HL-60 (cell line): ENCODE measurements around the gene CNTRL.
"Not testable (repeated sequence)": the region's sequence is repeated elsewhere in the genome, so short reads cannot be mapped to it uniquely, and the experiment has no call there.

Experiments
- DNase-seq, 2 experiments: peaks; one replicate each; pipeline ENCODE4 v3.0.0-alpha.2; 2010 to 2020; ENCODE audit warnings: low read depth in 1 of 2, low spot score in 1 of 2
- H3K27ac ChIP-seq: fragments of 250-450 bp; sonication (Bioruptor Pico); replicated peaks from 2 replicates; pipeline ENCODE4 v1.5.1; 2020; ENCODE audit warnings: mild to moderate bottlenecking, moderate library complexity
- H3K27me3 ChIP-seq: fragments of 250-450 bp; sonication (Bioruptor Pico); 2 replicates; pipeline ENCODE4 v1.5.1; 2021; ENCODE audit warnings: mild to moderate bottlenecking, moderate library complexity; ENCODE audit not compliant: insufficient read depth, poor library complexity, severe bottlenecking
- H3K4me3 ChIP-seq: replicated peaks from 2 replicates; pipeline ENCODE4 v1.5.1; 2011; ENCODE audit warnings: mild to moderate bottlenecking, control low read depth, low read length; ENCODE audit not compliant: insufficient read depth
- GABPA ChIP-seq: IDR thresholded peaks from 2 replicates; pipeline ENCODE4 v1.6.1; 2012; ENCODE audit warnings: low read depth
- POLR2AphosphoS5 ChIP-seq: IDR thresholded peaks from 2 replicates; pipeline ENCODE4 v1.6.1; 2012; ENCODE audit warnings: low read depth
- SPI1 ChIP-seq: IDR thresholded peaks from 2 replicates; pipeline ENCODE4 v1.6.1; 2012; ENCODE audit warnings: low read depth, mild to moderate bottlenecking, borderline replicate concordance
- TF ChIP-seq, protein P1 (sequence below): IDR thresholded peaks from one replicate; pipeline ENCODE4 v1.5.1; 2011; ENCODE audit warnings: low read length, control low read depth, inconsistent platforms; ENCODE audit not compliant: insufficient read depth
- TF ChIP-seq, protein P2 (sequence below): IDR thresholded peaks from 2 replicates; pipeline ENCODE4 v1.6.1; 2012; ENCODE audit warnings: low read depth; ENCODE audit not compliant: insufficient replicate concordance

CNTRL gene

DNA sequence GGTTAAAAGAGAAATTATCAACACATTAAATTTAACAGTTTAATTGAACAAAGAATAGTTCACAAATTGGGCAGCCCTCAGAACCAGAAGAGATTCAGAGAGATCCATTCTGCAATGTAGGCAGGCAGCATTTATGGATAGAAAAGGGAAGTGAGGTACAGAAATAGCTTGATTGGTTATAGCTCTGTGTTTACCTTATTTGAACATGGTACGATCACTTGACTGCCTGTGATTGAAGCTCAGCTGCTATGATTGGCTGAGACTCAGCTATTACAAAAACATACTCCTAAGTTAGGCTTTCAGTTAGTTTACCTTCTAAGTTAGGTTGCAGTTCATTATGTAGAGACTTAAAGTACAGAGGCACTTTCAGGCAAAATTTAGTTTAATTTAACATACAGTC lies 7.3 kb downstream of the CNTRL start:
- TF ChIP-seq SPI1, result peak; percentile 72
- TF ChIP-seq, protein P1, sequence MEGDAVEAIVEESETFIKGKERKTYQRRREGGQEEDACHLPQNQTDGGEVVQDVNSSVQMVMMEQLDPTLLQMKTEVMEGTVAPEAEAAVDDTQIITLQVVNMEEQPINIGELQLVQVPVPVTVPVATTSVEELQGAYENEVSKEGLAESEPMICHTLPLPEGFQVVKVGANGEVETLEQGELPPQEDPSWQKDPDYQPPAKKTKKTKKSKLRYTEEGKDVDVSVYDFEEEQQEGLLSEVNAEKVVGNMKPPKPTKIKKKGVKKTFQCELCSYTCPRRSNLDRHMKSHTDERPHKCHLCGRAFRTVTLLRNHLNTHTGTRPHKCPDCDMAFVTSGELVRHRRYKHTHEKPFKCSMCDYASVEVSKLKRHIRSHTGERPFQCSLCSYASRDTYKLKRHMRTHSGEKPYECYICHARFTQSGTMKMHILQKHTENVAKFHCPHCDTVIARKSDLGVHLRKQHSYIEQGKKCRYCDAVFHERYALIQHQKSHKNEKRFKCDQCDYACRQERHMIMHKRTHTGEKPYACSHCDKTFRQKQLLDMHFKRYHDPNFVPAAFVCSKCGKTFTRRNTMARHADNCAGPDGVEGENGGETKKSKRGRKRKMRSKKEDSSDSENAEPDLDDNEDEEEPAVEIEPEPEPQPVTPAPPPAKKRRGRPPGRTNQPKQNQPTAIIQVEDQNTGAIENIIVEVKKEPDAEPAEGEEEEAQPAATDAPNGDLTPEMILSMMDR, result no peak
- H3K27me3 ChIP-seq, result no peaks in the 10 kb centered on the region
- no peak overlapping the region for H3K27ac ChIP-seq
- H3K4me3 ChIP-seq, result no peak overlapping the region
- no peak for DNase-seq

DNA sequence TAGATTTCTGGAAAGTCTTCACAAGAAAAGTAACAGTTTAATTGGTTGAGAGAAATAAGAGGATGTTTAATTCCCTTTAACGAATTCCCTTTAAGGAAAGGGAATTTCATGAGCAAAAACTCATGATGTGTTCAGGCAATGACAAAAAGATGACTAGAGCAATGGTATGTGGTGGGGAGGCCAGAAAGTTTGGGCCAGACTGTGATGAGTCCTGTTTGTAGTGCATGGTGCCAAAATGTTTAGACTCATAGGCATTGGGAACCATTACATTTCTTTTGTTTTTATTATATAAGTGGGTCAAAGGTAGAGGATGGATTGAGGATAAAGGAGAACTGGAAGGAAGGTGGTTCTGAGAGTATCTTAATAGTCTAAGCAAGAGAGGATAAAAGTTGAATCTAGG lies 10.9 kb downstream of the CNTRL start:
- no peak for DNase-seq
- Histone ChIP-seq H3K27ac (no peak overlapping the region), H3K27me3 (no peaks in the 10 kb centered on the region), H3K4me3 (no peak overlapping the region)
- TF ChIP-seq, protein P1, result no peak
- TF ChIP-seq, protein P2, sequence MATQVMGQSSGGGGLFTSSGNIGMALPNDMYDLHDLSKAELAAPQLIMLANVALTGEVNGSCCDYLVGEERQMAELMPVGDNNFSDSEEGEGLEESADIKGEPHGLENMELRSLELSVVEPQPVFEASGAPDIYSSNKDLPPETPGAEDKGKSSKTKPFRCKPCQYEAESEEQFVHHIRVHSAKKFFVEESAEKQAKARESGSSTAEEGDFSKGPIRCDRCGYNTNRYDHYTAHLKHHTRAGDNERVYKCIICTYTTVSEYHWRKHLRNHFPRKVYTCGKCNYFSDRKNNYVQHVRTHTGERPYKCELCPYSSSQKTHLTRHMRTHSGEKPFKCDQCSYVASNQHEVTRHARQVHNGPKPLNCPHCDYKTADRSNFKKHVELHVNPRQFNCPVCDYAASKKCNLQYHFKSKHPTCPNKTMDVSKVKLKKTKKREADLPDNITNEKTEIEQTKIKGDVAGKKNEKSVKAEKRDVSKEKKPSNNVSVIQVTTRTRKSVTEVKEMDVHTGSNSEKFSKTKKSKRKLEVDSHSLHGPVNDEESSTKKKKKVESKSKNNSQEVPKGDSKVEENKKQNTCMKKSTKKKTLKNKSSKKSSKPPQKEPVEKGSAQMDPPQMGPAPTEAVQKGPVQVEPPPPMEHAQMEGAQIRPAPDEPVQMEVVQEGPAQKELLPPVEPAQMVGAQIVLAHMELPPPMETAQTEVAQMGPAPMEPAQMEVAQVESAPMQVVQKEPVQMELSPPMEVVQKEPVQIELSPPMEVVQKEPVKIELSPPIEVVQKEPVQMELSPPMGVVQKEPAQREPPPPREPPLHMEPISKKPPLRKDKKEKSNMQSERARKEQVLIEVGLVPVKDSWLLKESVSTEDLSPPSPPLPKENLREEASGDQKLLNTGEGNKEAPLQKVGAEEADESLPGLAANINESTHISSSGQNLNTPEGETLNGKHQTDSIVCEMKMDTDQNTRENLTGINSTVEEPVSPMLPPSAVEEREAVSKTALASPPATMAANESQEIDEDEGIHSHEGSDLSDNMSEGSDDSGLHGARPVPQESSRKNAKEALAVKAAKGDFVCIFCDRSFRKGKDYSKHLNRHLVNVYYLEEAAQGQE, result no peak
- TF ChIP-seq GABPA (no peak), SPI1 (no peak)

DNA sequence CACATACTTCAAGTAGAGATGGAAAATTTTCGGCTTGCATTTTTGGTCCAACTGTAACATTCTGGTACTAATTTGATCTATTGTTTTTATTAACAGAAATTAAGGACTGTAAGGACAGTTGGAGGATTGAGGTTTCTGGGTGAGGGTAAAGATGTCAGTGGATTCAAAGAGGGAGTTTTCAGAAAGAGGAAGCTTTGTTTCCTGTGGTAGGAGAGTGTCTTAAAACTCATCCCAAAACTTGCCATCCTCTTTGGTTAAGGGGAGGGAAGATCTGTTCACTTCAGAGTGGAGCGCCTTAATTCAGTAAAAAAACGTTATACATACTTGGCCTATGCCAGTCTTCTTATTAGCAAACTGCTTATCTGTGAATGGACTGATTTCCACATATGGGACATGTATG lies 13.8 kb downstream of the CNTRL start:
- H3K27ac ChIP-seq, result no peak overlapping the region; the same call in 1 of the 2 replicates
- TF ChIP-seq, protein P1, result no peak
- TF ChIP-seq GABPA, result no peak
- TF ChIP-seq POLR2AphosphoS5, result no peak
- TF ChIP-seq, protein P2, result no peak
- no peak for TF ChIP-seq SPI1
- no peak overlapping the region for H3K4me3 ChIP-seq
- DNase-seq, result peak in 1 of 2 experiments; percentile 45
- H3K27me3 ChIP-seq, result no peaks in the 10 kb centered on the region

DNA sequence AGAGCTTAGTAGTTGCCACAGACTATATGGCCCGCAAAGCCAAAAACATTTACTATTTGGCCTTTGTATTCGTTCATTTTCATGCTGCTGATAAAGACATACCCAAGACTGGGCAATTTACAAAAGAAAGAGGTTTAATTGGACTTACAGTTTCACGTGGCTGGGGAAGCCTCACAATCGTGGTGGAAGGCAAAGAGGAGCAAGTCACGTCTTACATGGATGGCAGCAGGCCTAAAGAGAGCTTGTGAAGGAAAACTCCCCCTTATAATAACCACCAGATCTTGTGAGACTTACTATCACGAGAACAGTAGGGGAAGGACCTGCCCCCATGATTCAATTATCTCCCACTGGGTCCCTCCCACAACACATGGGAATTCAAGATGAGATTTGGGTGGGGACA lies 16.0 kb downstream of the CNTRL start:
- H3K27me3 ChIP-seq, H3K4me3 ChIP-seq, H3K27ac ChIP-seq, DNase-seq: not testable (repeated sequence)
